ENCODE data around the gene MAP4.

DNA sequence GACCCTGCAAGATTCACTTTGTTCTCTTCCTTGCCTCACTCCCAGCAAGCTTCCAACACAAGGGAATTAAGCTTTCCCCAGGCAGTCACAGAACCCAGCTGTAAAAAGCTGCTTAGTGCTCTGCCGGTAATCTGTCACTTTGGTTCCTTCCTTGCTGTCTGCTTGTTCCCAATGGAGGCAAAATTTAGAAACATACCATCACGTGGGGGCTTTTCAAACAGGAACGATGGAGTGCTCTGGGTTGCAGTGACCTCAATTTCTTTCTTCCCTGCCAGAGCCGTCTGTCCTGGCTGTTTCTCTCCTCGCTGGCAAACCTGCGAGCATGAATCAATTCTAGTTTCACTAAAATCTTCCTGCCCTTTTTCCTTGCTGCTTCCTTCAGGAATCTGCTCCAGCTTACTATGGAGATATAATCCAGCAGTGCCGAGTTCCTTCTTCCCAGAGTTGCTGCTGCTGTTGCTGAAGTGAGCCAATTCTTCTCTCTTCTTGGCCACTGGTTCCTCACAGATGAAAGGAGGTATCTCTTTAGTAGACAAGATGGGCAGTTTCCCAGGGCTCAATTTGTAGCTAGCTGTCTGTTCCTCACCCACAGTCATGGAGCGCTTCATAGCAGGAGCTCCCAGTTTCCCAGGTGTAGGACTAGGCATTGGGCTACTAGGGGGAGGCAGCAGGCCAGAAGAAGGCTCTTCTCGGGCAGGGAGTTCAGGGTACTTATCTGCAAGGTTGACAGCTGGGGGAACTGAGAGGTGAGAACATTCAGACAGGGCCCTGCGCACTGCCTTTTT is 125.2 kb downstream of the MAP4 start:
- no peak for TF ChIP-seq CTCF (IDR thresholded peaks at IDR 0.05)
- TF ChIP-seq EZH2 (IDR thresholded peaks at IDR 0.05; ENCODE audit: borderline replicate concordance, insufficient read depth, low read depth, low read length, poor library complexity, severe bottlenecking), result no peak
